K562 (cell line): ENCODE measurements around the gene RIPOR2. TPM values are rescaled to one million over a fixed set of nuclear protein-coding genes. Genes with fewer than 3 reads are reported as not detected.

Experiments
- BRF2 ChIP-seq: IDR thresholded peaks from 3 replicates; pipeline ENCODE4 v1.6.1; 2011; ENCODE audit warnings: borderline replicate concordance, mild to moderate bottlenecking; ENCODE audit not compliant: insufficient read length, insufficient read depth
- CREB1 ChIP-seq, 2 experiments: sonication (generic) in 1 of 2; formaldehyde crosslinking in 1 of 2; IDR thresholded peaks; 2 replicates each; pipeline versions ENCODE4 v1.6.1 to v1.8.0; 2012 to 2022; ENCODE audit warnings: inconsistent platforms in 1 of 2, mild to moderate bottlenecking in 1 of 2, missing genetic modification reagents in 1 of 2, moderate library complexity in 1 of 2
- FOXJ3 ChIP-seq: sonication (generic); formaldehyde crosslinking; IDR thresholded peaks from 2 replicates; pipeline ENCODE4 v1.4.0; 2020; ENCODE audit warnings: mild to moderate bottlenecking, missing genetic modification reagents
- MAFK ChIP-seq: IDR thresholded peaks from 2 replicates; pipeline ENCODE4 v1.6.1; 2011; ENCODE audit warnings: low read length, improper control_type of control experiment
- MCM2 ChIP-seq: fragments of 450-650 bp; IDR thresholded peaks from 2 replicates; pipeline ENCODE4 v1.6.1; 2017; ENCODE audit warnings: low read depth, mild to moderate bottlenecking
- RREB1 ChIP-seq: fragments of 250-450 bp; sonication (Bioruptor Pico); IDR thresholded peaks from 2 replicates; pipeline ENCODE4 v1.4.0; 2020
- U2AF1 ChIP-seq: fragments of 200-400 bp; formaldehyde crosslinking; optimal IDR thresholded peaks from 2 replicates; pipeline ENCODE3; 2017; ENCODE audit warnings: mild to moderate bottlenecking, low read depth, low read length, moderate library complexity
- ZBTB17 ChIP-seq: fragments of 450-650 bp; formaldehyde crosslinking; IDR thresholded peaks from 2 replicates; pipeline ENCODE4 v1.4.0; 2020; ENCODE audit warnings: mild to moderate bottlenecking
- ZBTB8A ChIP-seq: fragments of 450-650 bp; IDR thresholded peaks from 2 replicates; pipeline ENCODE4 v1.6.1; 2018; ENCODE audit warnings: mild to moderate bottlenecking, moderate library complexity; ENCODE audit not compliant: partially characterized antibody
- ZKSCAN1 ChIP-seq: fragments of 150-350 bp; IDR thresholded peaks from 2 replicates; pipeline ENCODE4 v1.6.1; 2016; ENCODE audit warnings: low read depth, low read length
- ZNF232 ChIP-seq: sonication (generic); formaldehyde crosslinking; IDR thresholded peaks from 2 replicates; pipeline ENCODE4 v1.8.0; 2022; ENCODE audit warnings: mild to moderate bottlenecking, missing genetic modification reagents
- ZNF24 ChIP-seq: fragments of 450-650 bp; IDR thresholded peaks from 2 replicates; pipeline ENCODE4 v1.6.1; 2016
- ZNF347 ChIP-seq: fragments of 450-650 bp; formaldehyde crosslinking; IDR thresholded peaks from 2 replicates; pipeline ENCODE4 v1.4.0; 2020; ENCODE audit warnings: low read depth, mild to moderate bottlenecking, moderate library complexity
- polyA plus RNA-seq, 8 experiments: library from polyadenylated mRNA; depleted of rRNA in 4 of 8; stranded (reverse) in 5 of 8; unstranded in 3 of 8; fragments of >200 nt; fragmentation: Nextera tagmentation in 2 of 8; fragmentation: Illumina TruSeq in 1 of 8; extraction: Ambion mirVana in 2 of 8; extraction: Trizol in 1 of 8; gene quantifications; 2 replicates each; pipeline versions ENCODE4 v1.2.1 to v1.2.3, GENCODE V29; 2011 to 2014; ENCODE audit warnings: inconsistent platforms in 1 of 8, missing spikeins in 1 of 8
- total RNA-seq, 7 experiments: library from RNA; depleted of rRNA in 6 of 7; stranded (reverse); fragments of >200 nt in 6 of 7; fragmentation: Illumina TruSeq in 2 of 7; extraction: Trizol in 2 of 7; gene quantifications; 2 replicates each; pipeline versions ENCODE4 v1.2.1 to v1.2.3, GENCODE V29; 2011 to 2021; ENCODE audit warnings: low replicate concordance in 1 of 7
- TF ChIP-seq, protein P1 (sequence below), 2 experiments: fragments of 450-650 bp; IDR thresholded peaks; 2 replicates each; pipeline ENCODE4 v1.6.1; 2018; ENCODE audit warnings: mild to moderate bottlenecking in 2 of 2, low read depth in 1 of 2; ENCODE audit not compliant: partially characterized antibody in 2 of 2
- TF ChIP-seq, protein P2 (sequence below): sonication (generic); formaldehyde crosslinking; IDR thresholded peaks from 2 replicates; pipeline ENCODE4 v1.8.0; 2022; ENCODE audit warnings: missing genetic modification reagents, mild to moderate bottlenecking, moderate library complexity, borderline replicate concordance

RIPOR2 gene
- total and polyA plus RNA-seq, 9 of the 15 experiments (the other 6 are each of a cell fraction or from before 2014, with no cell fraction given), result 0.04 to 1.0 (median 0.47) TPM; not detected in 2

- TF ChIP-seq, protein P1, sequence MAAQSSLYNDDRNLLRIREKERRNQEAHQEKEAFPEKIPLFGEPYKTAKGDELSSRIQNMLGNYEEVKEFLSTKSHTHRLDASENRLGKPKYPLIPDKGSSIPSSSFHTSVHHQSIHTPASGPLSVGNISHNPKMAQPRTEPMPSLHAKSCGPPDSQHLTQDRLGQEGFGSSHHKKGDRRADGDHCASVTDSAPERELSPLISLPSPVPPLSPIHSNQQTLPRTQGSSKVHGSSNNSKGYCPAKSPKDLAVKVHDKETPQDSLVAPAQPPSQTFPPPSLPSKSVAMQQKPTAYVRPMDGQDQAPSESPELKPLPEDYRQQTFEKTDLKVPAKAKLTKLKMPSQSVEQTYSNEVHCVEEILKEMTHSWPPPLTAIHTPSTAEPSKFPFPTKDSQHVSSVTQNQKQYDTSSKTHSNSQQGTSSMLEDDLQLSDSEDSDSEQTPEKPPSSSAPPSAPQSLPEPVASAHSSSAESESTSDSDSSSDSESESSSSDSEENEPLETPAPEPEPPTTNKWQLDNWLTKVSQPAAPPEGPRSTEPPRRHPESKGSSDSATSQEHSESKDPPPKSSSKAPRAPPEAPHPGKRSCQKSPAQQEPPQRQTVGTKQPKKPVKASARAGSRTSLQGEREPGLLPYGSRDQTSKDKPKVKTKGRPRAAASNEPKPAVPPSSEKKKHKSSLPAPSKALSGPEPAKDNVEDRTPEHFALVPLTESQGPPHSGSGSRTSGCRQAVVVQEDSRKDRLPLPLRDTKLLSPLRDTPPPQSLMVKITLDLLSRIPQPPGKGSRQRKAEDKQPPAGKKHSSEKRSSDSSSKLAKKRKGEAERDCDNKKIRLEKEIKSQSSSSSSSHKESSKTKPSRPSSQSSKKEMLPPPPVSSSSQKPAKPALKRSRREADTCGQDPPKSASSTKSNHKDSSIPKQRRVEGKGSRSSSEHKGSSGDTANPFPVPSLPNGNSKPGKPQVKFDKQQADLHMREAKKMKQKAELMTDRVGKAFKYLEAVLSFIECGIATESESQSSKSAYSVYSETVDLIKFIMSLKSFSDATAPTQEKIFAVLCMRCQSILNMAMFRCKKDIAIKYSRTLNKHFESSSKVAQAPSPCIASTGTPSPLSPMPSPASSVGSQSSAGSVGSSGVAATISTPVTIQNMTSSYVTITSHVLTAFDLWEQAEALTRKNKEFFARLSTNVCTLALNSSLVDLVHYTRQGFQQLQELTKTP (IDR thresholded peaks at IDR 0.05; ENCODE audit: low read depth in 1 of 2, partially characterized antibody in 2 of 2), result peak in 1 of 2 experiments; percentile 61
- TF ChIP-seq ZNF24 (no peak), BRF2 (no peak), U2AF1 (no peak), ZBTB8A (no peak), CREB1 (IDR thresholded peaks at IDR 0.05) (no peak; the same call in none of the 2 replicates), CREB1 (CRISPR knock-in tag; IDR thresholded peaks at IDR 0.05) (peak; percentile 78), ZNF347 (CRISPR knock-in tag) (no peak), MAFK (no peak), ZBTB17 (CRISPR knock-in tag) (no peak), RREB1 (CRISPR knock-in tag) (peak; percentile 68; the same call in 1 of the 2 replicates), ZKSCAN1 (no peak), FOXJ3 (no peak), MCM2 (no peak), ZNF232 (no peak)
- TF ChIP-seq, protein P2, sequence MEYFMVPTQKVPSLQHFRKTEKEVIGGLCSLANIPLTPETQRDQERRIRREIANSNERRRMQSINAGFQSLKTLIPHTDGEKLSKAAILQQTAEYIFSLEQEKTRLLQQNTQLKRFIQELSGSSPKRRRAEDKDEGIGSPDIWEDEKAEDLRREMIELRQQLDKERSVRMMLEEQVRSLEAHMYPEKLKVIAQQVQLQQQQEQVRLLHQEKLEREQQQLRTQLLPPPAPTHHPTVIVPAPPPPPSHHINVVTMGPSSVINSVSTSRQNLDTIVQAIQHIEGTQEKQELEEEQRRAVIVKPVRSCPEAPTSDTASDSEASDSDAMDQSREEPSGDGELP (CRISPR knock-in tag), result peak; percentile 93; the same call in 1 of the 2 replicates
Observed at GRCh38 chr6:24774696-24775519, 160.9 kb downstream of the RIPOR2 start, which contains the start of gene GMNN (continued).
